ENCODE data around the gene WAPL.
"Not testable (repeated sequence)": the region's sequence is repeated elsewhere in the genome, so short reads cannot be mapped to it uniquely, and the experiment has no call there.

Gene WAPL

DNA sequence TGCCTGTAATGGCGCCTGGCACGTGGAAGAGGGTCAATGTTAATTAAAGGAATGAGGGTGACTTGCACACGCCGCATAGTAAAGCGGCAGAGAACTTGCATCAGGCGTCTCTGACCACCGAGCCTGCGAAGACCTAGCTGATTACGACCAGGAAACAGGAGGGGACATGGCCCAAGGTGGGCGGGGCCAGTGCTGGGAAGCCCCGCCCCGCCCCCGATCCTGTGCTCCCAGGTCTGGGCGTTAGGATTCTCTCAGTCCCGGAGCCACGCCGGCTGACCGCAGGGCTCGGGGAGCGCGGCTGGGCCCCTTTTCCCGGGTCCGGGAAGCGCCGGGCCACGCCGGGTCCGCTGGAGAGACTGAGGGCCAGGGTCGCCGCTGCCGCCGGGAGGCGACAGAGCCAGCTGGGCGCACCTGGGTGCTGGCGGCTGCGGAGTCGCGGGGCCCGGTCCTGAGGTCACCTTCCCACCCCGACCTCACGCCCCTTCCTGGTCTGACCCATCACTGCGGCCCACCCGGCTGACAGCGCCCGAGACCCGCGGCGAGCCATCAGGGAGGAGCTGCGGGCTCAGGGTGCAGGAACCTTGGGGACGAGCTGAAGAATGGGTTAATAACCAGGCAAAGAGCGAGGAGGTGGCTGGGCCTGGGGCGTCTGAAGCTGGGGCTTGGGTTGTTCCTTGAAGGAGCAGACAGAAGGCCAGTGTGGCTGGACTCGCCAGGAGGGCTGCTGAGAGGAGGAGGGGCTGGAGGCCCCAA lies 132.0 kb downstream of the WAPL start:
- DNase-seq, result peak in 4 of 58 donors; percentile 12 to 45 (median 25)

DNA sequence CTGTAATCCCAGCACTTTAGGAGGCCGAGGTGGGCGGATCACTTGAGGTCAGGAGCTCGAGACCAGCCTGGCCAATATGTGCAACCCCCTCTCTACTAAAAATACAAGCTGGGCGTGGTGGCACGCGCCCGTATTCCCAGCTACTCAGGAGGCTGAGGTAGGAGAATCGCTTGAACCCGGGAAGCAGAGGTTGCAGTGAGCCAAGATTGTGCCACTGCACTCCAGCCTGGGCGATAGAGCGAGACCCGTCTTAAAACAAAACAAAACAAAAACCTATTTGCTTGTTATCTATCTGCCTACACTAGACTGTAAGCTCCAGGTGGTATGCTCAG lies 132.5 kb downstream of the WAPL start:
- DNase-seq, result not testable (repeated sequence)

DNA sequence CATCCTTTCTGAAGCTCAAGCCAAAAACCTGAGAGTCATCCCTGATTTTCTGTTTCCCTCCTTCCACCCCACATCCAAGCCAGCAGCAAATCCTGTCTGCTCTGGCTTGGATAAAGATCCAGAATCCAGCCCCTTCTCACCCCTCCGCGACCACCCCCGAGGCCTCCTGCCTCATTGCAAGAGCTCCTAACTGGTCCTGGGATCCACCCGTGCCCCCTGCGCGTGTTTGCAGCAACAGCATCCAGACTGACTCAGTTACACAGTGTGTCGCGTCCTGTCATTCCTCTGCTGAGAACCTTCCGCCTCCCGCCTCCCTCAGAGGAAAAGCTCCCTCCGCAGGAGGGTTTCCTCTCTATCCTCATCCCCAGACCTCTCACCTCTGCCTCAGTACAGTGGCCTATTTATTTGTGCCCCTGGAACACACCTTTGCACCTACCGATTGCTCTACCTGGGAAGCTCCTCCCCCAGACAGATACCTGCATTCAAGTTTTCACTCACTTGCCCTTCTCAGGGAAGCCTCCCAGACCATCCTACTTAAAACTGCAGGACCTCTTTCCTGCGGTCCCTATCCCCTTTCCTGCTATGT lies 133.4 kb downstream of the WAPL start:
- no peak for DNase-seq

DNA sequence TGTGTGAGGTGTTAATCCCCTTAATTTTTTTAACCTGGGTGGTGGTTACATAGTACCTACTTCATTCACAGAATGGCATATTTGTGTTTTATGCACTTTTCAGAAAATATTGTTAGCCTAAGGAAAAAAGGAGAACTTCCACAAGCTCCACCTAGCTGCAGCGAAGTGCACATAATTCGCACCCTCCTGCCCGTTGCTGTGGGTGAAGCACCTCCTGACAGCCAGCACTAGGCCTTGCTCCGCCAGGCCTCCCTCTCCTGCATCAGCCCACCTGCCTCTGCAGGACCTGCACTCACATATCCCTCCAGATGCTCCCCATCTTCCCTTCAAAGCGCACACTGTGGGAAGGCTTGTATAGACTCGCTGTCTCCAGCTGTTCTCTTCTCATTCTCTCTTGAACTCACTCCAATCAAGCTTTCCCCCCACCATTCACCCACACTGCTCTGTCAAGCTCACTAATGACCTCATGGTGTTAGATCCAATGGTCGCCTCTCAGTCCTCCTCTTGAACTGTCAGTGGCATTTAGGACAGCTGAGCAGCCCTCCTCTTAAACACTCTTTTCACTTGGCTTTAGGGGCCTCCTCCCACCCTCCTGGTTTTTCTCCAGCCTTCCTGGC lies 134.3 kb downstream of the WAPL start:
- no peak for DNase-seq

DNA sequence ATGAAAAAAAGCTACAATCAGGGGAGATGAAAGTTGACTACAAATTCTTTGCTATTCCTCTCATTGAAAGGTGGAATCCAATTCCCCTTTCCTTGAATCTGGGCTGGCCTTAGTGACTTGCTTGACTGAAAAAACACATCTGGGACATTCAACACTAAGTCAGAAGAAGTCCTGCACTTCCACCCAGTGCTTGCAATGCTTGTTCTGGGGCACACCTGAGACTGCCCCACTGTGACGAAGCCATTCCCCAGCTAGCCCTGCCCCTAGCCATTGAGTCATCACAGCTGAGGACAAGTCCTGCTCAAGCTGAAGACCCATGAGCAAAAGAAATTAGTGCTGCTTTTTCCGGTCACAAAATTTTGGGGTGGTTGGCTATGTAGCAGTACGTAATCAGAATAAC lies 135.8 kb downstream of the WAPL start:
- no peak for DNase-seq
